BJ (cell line): ENCODE measurements around the gene ITGB8. TPM values are rescaled to one million over a fixed set of nuclear protein-coding genes. Genes with fewer than 3 reads are reported as not detected.

Experiments used
- CTCF ChIA-PET: fragments of 350-600 bp; formaldehyde crosslinking; extraction: SDS; loops from one replicate; lab custom pipeline; 2021; ENCODE audit warnings: antibody characterized with exemption, inconsistent platforms; lab: Yijun Ruan, JAX
- POLR2A ChIA-PET: fragments of 300-600 bp; sonication (Branson Sonifier 250); formaldehyde crosslinking; extraction: SDS; loops from one replicate; lab custom pipeline; 2021; ENCODE audit warnings: antibody characterized with exemption; lab: Charles Lee
- DNase-seq: peaks from one replicate; pipeline ENCODE4 v3.0.0-alpha.2; 2011; ENCODE audit warnings: low read depth
- H3K27me3 ChIP-seq: 2 replicates; pipeline ENCODE4 v1.6.0; 2011; ENCODE audit warnings: low read length; ENCODE audit not compliant: control insufficient read depth, insufficient read depth
- H3K36me3 ChIP-seq: 2 replicates; pipeline ENCODE4 v1.5.1; 2011; ENCODE audit warnings: low read length; ENCODE audit not compliant: control insufficient read depth, insufficient read depth
- H3K4me3 ChIP-seq: 2 replicates; pipeline ENCODE4 v1.5.1; 2011; ENCODE audit warnings: low read depth, mild to moderate bottlenecking, control low read depth, low read length
- polyA plus RNA-seq: library from polyadenylated mRNA; depleted of rRNA; stranded (reverse); fragments of >200 nt; gene quantifications from 2 replicates; pipeline ENCODE4 v1.2.3, GENCODE V29; 2011
- TF ChIP-seq, protein P1 (sequence below): IDR thresholded peaks from 2 replicates; pipeline ENCODE4 v1.5.1; 2011; ENCODE audit warnings: low read depth, mild to moderate bottlenecking, control low read depth, inconsistent platforms, low read length, moderate library complexity; ENCODE audit not compliant: insufficient read depth

Gene ITGB8
- polyA plus RNA-seq, 1 experiment, result 0.58 TPM

DNA sequence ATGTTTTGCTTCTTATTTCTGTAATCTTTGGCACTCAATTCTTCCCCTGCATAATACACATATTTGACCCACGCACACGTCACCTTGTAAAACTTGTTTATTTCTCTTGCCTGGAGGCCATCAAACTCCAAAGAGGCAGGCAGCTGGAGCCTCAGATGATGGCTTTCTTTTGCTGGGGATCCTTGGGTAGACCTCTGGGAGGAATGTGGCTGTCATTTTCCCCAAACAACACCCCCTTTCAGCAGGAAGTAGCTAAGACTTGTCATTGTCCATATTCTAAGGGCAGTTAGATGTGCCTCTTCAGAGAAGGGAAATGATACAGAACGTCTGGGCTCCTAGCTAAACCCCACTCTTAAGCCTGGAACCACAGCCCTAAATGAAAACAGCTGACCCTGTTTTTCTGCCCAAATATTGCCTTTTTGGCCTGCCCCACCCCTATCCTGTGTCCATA lies 111.3 kb downstream of the ITGB8 start:
- H3K27me3 ChIP-seq, result no peaks in the 10 kb centered on the region
- POLR2A ChIA-PET, result no interaction called here
- H3K4me3 ChIP-seq, result no peak overlapping the region
- peak; percentile 88 for DNase-seq
- CTCF ChIA-PET, result interaction anchor here (0.7 to 4.8 kb wide), 5 partner anchors 34 to 459 kb away, joined by 3 to 18 read pairs (median 7); no protein-coding TSS in a partner anchor
- H3K36me3 ChIP-seq, result no peaks in the 10 kb centered on the region
- TF ChIP-seq, protein P1, sequence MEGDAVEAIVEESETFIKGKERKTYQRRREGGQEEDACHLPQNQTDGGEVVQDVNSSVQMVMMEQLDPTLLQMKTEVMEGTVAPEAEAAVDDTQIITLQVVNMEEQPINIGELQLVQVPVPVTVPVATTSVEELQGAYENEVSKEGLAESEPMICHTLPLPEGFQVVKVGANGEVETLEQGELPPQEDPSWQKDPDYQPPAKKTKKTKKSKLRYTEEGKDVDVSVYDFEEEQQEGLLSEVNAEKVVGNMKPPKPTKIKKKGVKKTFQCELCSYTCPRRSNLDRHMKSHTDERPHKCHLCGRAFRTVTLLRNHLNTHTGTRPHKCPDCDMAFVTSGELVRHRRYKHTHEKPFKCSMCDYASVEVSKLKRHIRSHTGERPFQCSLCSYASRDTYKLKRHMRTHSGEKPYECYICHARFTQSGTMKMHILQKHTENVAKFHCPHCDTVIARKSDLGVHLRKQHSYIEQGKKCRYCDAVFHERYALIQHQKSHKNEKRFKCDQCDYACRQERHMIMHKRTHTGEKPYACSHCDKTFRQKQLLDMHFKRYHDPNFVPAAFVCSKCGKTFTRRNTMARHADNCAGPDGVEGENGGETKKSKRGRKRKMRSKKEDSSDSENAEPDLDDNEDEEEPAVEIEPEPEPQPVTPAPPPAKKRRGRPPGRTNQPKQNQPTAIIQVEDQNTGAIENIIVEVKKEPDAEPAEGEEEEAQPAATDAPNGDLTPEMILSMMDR, result no peak

DNA sequence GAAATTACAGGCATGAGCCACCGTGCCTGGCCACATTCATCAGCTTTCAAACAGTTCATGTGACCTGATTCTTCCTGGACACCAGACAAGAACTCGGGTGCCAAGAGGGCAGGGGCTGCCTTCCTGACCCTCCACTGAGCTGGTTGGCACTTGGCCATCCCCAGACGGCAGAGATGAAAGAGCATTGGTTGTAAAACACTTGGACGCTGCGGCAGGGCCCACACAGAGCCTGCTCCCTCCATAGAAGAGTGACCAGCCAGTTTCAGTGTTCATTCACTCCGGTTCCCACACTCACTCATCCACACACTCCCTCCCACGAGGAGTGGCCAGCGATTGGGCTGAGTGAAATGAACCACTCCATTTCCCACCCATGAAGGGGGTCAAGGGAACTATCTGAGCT lies 112.3 kb downstream of the ITGB8 start:
- DNase-seq, result no peak
- no peak overlapping the region for H3K4me3 ChIP-seq
- H3K27me3 ChIP-seq, result no peaks in the 10 kb centered on the region
- ChIA-PET CTCF (interaction anchor here (0.6 to 4.8 kb wide), 3 partner anchors 15 to 460 kb away, joined by 3 to 18 read pairs (median 7); no protein-coding TSS in a partner anchor), POLR2A (interaction anchor here (0.7 kb wide), 1 partner anchor 153 kb away, joined by 13 read pairs; no protein-coding TSS in a partner anchor)
- H3K36me3 ChIP-seq, result no peaks in the 10 kb centered on the region
- TF ChIP-seq, protein P1, result no peak

DNA sequence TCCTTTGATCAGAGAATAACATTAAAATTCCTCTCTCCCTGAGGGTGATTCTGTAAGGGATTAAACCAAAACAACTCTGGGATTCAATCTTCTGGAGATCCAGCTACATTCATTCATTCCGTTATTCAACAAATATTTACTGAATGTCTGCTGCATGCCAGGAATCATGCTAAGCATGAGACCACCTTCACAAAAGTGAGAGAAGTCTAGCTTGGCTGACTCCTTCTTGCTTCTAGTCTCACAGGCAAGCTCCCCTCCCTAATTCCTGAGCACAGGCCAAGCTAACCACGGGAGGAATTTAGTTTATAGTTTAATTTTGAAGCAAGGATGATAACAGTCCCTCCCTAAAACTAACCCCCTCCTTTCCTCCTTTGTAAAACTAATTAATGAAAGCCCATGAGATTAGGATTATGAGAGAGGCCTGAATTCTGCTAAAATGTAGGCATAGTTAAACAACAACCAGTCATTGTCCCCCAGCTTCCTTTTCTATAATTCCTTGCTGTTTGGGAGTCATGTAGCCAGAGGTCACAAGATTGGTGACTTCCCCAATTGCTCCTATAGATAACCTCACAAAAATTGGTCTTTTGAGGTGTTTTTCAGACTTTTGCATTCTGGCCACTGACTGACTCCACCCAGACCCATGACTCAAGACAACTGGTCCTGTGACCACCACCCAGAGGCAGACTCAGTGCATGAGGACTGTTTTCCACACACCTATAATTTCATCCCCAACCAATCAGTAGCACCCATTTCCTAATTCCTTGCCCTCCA lies 113.5 kb downstream of the ITGB8 start:
- DNase-seq, result peak; percentile 57
- CTCF ChIA-PET, result interaction anchor here (0.7 to 4.8 kb wide), 3 partner anchors 154 to 730 kb away, joined by 3 to 18 read pairs (median 5); no protein-coding TSS in a partner anchor
- H3K27me3 ChIP-seq, result no peaks in the 10 kb centered on the region

GRCh38 chr7:20447021-20447650 lies 116.4 kb downstream of the ITGB8 start:
- TF ChIP-seq, protein P1, result no peak

More for the DNA sequence above, 113.5 kb downstream of the ITGB8 start:
- H3K4me3 ChIP-seq, result no peak overlapping the region
- H3K36me3 ChIP-seq, result no peaks in the 10 kb centered on the region
- POLR2A ChIA-PET, result no interaction called here
- TF ChIP-seq, protein P1, result no peak

GRCh38 chr7:20449176-20449575 lies 118.5 kb downstream of the ITGB8 start:
- no peak for DNase-seq
- ChIA-PET CTCF (no interaction called here), POLR2A (no interaction called here)
- TF ChIP-seq, protein P1, result no peak
- Histone ChIP-seq H3K36me3 (no peaks in the 10 kb centered on the region), H3K4me3 (no peak overlapping the region), H3K27me3 (no peaks in the 10 kb centered on the region)

More at GRCh38 chr7:20447021-20447650, 116.4 kb downstream of the ITGB8 start:
- CTCF ChIA-PET, result no interaction called here
- POLR2A ChIA-PET, result no interaction called here
- Histone ChIP-seq H3K36me3 (no peaks in the 10 kb centered on the region), H3K4me3 (no peak overlapping the region), H3K27me3 (no peaks in the 10 kb centered on the region)
- no peak for DNase-seq
